M059J (cell line): ENCODE measurements around the gene MCMBP. TPM values are rescaled to one million over a fixed set of nuclear protein-coding genes. Genes with fewer than 3 reads are reported as not detected.

Experiments
- DNase-seq: peaks from one replicate; pipeline ENCODE4 v3.0.0-alpha.2; 2012; ENCODE audit warnings: low read depth
- total RNA-seq: library from RNA; depleted of rRNA; stranded (reverse); fragments of >200 nt; shearing (Covaris generic); gene quantifications from 2 replicates; pipeline ENCODE4 v1.2.3, GENCODE V29; 2014; rRNA removed

MCMBP gene
- total RNA-seq, 1 experiment from 2014 or later, result 83.4 TPM

GRCh38 chr10:119782981-119783664 is 89.5 kb downstream of the MCMBP start:
- DNase-seq, result no peak

- DNase-seq, result no peak
Observed at GRCh38 chr10:119781498-119781897, 91.1 kb downstream of the MCMBP start.

- no peak for DNase-seq
Observed at GRCh38 chr10:119780879-119781480, 91.7 kb downstream of the MCMBP start.

Other genes starting within 250 kb of the MCMBP start
- gene BAG3, start 221.5 kb downstream of the MCMBP start, total RNA-seq, result 15.1 and 28.6 TPM in 2 replicates
- 11.1 and 15.2 TPM in 2 replicates for gene INPP5F, start 146.8 kb downstream of the MCMBP start, total RNA-seq
- gene SEC23IP, start 19.9 kb upstream of the MCMBP start, total RNA-seq, result 27.8 and 32.2 TPM in 2 replicates